Thymus (tissue), 11 donors: Measurements from ENCODE around the gene MADD. TPM values are rescaled to one million over a fixed set of nuclear protein-coding genes. Genes with fewer than 3 reads are reported as not detected.

Experiments used
- DNase-seq, 9 donors: peaks; one replicate each; pipeline ENCODE4 v3.0.0-alpha.2; 2013; ENCODE audit warnings: low spot score in 9 of 9, low read depth in 6 of 9, missing footprints in 1 of 9
- H3K27ac ChIP-seq, 2 donors: one replicate each; pipeline ENCODE4 v1.5.1; 2013; ENCODE audit warnings: control low read depth in 1 of 2, low read depth in 1 of 2, low read length in 1 of 2, mild to moderate bottlenecking in 1 of 2, moderate library complexity in 1 of 2
- H3K27me3 ChIP-seq, 2 donors: one replicate each; pipeline ENCODE4 v1.5.1; 2013; ENCODE audit warnings: low read length in 1 of 2; ENCODE audit not compliant: control insufficient read depth in 2 of 2, insufficient read depth in 1 of 2
- H3K36me3 ChIP-seq, 2 donors: one replicate each; pipeline ENCODE4 v1.5.1; 2013; ENCODE audit warnings: low read length in 1 of 2, mild to moderate bottlenecking in 1 of 2, moderate library complexity in 1 of 2; ENCODE audit not compliant: control insufficient read depth in 2 of 2, insufficient read depth in 2 of 2
- H3K4me1 ChIP-seq, 2 donors: one replicate each; pipeline ENCODE4 v1.5.1; 2013; ENCODE audit warnings: low read length in 2 of 2; ENCODE audit not compliant: control insufficient read depth in 2 of 2, insufficient read depth in 2 of 2
- H3K4me3 ChIP-seq, 2 donors: one replicate each; pipeline ENCODE4 v1.5.1; 2013; ENCODE audit warnings: low read length in 2 of 2, control low read depth in 1 of 2, mild to moderate bottlenecking in 1 of 2
- H3K9me3 ChIP-seq, 2 donors: one replicate each; pipeline ENCODE4 v1.5.1; 2013; ENCODE audit warnings: low read length in 1 of 2, mild to moderate bottlenecking in 1 of 2; ENCODE audit not compliant: control insufficient read depth in 2 of 2, insufficient read depth in 1 of 2
- WGBS: extraction: QIAGEN DNeasy Blood & Tissue Kit; methylation state at CpG from one replicate; pipeline ENCODE4 v1.1.7; 2013; 5-methylcytosine and 5-hydroxymethylcytosine counted together
- polyA plus RNA-seq: library from polyadenylated mRNA; stranded (reverse); fragments of 200-250 nt; gene quantifications from one replicate; pipeline ENCODE4 v1.2.3, GENCODE V29; 2013
- total RNA-seq: library from RNA; stranded (reverse); fragments of 120-200 nt; gene quantifications from one replicate; pipeline ENCODE4 v1.2.4, GENCODE V29; 2013
- donor health status: healthy.

MADD gene
- total and polyA plus RNA-seq, 2 donors = 17.0 to 26.0 TPM

DNA sequence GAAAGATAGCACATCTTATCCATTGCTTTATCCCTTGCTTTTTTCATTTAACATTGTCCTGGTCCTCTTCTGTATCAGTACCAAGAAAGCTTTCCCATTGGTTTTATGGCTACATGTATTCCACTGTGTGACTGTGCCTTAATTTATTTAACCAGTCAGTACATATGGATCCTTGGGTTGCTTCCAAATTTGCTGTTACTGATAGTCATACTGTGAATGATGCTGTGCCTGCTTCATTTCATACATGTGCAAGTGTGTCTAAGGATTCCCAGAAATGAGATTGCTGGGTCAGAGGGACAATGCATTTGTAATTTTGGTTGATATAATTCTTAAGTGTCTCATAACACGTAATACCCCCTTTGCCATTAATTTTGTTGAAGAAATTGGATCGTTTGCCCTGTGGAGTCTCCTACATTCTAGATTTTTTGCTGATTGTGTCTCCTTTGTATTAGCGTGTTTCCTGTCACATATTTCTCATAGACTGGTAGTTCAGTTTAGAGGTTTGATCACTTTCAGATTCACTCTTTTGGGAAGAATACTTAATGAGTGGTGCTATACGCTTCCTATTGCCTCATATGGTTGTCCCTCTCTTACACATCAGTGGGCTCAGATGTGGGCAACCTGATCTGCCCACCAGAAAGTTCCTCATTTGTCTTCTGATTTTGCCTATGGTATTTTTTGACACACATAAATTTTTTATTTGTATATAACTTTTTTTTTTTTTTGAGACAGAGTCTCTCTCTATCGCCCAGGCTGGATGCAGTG lies 47.3 kb downstream of the MADD start:
- no peak overlapping the region for H3K27ac ChIP-seq
- WGBS = 95% methylated on average over 5 of the region's 5 CpGs
- no peak for DNase-seq
- no peaks in the 10 kb centered on the region for H3K27me3 ChIP-seq
- no peak overlapping the region for H3K4me3 ChIP-seq
- no peaks in the 10 kb centered on the region for H3K9me3 ChIP-seq
- peaks cover 62 to 63% of the 10 kb centered on the region in 2 donors for H3K36me3 ChIP-seq
- H3K4me1 ChIP-seq = no peaks in the 10 kb centered on the region

DNA sequence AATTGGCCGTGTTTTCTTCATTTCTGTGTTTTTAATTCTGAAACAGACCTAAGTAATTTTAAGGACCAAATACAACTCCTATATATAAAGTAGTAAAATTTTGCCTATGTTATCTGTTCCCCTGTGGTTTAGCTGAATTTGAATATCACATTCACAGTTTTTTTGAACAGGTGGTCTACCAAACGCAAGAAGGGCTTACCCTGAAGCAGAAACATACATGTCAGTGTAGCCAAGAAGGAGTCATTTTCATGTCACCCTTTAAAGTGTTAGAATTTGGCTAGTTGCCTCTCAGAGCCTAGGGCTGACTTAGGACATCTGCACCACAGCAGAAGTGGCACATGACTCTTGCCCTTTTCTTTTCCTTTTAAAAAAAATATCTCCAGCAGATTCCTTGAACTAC lies 48.2 kb downstream of the MADD start:
- Histone ChIP-seq H3K27me3 (no peaks in the 10 kb centered on the region), H3K36me3 (peaks cover 57 to 59% of the 10 kb centered on the region in 2 donors), H3K4me3 (no peak overlapping the region), H3K9me3 (no peaks in the 10 kb centered on the region), H3K27ac (no peak overlapping the region), H3K4me1 (no peaks in the 10 kb centered on the region)
- no peak for DNase-seq
- 99% methylated on average over 2 of the region's 2 CpGs for WGBS

DNA sequence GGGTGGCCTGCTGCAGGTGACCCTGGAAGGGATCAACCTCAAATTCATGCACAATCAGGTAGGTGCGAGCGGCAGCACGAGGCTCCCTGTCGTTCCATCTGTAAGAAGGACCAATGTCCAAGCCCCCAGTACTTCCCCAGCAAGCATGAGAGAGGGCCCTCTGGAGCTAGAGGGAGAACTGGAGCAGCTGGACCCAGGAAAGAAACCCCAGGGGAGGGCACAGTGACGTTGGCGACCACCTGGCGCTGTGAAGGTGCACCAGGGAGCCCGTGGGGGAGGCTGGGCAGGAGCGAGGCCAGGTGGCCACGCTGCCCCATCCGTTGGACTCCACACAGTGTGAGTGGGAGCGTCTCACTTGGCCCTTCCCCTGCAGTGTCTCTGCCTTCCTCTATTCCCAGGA lies 54.6 kb downstream of the MADD start:
- WGBS = 98% methylated on average over 12 of the region's 12 CpGs
- peaks cover 19 to 55% of the 10 kb centered on the region in 2 donors for H3K36me3 ChIP-seq

DNA sequence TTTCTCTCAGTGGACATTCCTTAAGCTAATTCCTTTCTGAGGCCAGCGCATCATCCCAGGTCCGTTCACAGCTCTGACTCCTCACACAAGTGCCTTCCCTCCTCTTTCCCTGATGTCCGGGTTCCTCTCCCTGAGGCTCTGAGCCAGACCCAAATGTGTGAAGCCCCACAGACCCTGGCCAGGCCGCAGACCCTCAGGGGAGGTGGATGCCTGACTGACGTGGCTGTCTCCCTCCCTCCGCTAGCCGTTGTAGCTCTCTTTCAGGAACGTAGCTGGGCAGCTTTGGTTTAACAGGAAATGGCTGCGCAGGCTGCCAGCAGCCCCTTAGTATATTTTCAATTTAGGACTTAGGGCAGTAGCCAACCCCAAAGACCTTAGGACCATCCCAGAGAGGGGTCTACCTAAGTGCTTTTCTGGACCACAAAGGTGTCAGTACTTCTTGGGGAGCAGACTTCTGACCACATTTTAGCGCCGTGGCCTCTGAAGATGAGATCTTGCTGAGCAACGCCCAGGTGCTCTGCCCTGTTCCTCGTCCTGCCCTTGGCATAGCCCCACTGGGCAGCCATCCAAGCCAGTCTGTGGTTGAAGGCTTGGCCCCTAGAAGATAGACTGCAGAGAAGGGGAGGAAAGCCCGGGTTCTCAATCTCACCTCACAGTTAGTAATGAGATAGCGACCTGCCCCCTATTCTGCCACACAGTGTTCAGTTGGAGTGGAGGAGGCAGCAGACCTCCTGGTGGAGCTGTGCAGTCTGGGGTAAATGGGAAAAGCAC lies 55.5 kb downstream of the MADD start:
- Histone ChIP-seq H3K27me3 (no peaks in the 10 kb centered on the region), H3K4me3 (no peak overlapping the region), H3K4me1 (peaks cover 0 to 10% of the 10 kb centered on the region in 2 donors), H3K9me3 (no peaks in the 10 kb centered on the region), H3K27ac (no peak overlapping the region), H3K36me3 (peaks cover 25 to 56% of the 10 kb centered on the region in 2 donors)
- no peak for DNase-seq
- WGBS = 59% methylated on average over 15 of the region's 15 CpGs

More for the DNA sequence above, 54.6 kb downstream of the MADD start:
- no peak for DNase-seq
- Histone ChIP-seq H3K4me3 (no peak overlapping the region), H3K27me3 (no peaks in the 10 kb centered on the region), H3K27ac (no peak overlapping the region), H3K9me3 (no peaks in the 10 kb centered on the region), H3K4me1 (peaks cover 0 to 4% of the 10 kb centered on the region in 2 donors)

DNA sequence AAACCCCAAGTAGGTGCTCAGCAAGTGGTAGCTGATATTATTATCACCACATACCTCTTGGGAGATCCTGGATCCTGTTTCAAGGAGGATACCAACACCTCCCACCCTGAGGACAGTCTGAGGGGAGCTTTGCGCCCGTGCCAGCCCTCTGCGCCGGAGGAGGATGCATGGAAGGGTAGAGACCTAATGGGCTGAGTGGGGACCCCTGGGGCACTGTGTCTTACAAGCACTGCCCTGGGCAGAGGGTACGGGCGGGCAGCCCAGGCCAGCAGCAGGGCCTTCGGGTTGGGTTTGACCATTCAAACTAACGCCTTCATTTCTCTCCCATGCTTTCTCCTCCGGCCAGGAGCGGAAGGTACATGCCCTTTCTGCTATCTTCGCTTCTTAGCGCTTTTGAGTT lies 56.3 kb downstream of the MADD start:
- Histone ChIP-seq H3K27ac (no peak overlapping the region), H3K27me3 (no peaks in the 10 kb centered on the region), H3K4me1 (peaks cover 0 to 10% of the 10 kb centered on the region in 2 donors), H3K9me3 (no peaks in the 10 kb centered on the region), H3K4me3 (no peak overlapping the region), H3K36me3 (peaks cover 21 to 52% of the 10 kb centered on the region in 2 donors)
- no peak for DNase-seq
- WGBS = 99% methylated on average over 12 of the region's 12 CpGs

DNA sequence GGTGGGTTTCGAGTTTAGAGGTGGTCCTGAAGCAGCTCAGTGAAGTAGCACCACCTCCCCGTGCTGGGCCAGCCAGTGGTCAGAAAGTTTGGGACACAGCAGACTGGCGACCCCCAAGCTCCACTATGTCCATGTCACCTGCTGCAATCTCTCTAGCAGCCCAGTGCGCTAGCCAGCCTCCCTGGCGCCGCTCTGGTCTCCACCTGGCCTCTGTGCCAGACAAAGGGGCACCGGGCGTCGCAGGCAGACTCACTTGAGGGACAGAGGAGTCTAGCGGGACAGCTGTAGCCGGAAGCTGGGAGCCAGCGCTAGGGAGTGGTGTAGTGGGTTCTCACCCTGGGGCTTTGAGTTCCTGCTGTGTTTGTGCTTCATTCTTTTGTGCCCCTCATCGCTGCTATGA lies 57.1 kb downstream of the MADD start:
- Histone ChIP-seq H3K4me1 (peaks cover 0 to 10% of the 10 kb centered on the region in 2 donors), H3K9me3 (no peaks in the 10 kb centered on the region), H3K27me3 (no peaks in the 10 kb centered on the region), H3K4me3 (no peak overlapping the region), H3K27ac (no peak overlapping the region), H3K36me3 (peaks cover 13 to 45% of the 10 kb centered on the region in 2 donors)
- no peak for DNase-seq
- 98% methylated on average over 13 of the region's 13 CpGs for WGBS

DNA sequence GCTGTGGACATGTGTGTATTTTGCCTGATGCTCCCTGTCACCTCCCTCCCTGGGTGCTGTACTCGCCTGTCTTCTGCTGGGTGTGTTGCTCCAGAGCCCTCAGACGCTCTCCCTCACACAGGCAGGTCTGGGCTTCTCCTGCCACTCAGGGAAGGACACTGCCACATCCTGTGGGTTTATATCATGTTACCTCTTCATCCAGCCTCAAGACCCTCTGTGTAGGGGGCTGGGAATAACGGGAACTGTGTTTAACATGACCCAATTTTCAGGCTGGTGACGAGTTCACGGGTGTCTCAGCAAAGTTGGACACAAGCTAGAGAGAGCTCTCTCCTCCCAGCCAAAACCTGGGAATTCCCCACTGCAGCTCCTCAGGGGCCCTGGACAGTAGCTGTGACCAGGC lies 58.0 kb downstream of the MADD start:
- peaks cover 9 to 44% of the 10 kb centered on the region in 2 donors for H3K36me3 ChIP-seq
- H3K4me3 ChIP-seq = no peak overlapping the region
- H3K27me3 ChIP-seq = no peaks in the 10 kb centered on the region
- H3K4me1 ChIP-seq = peaks cover 0 to 10% of the 10 kb centered on the region in 2 donors
- no peaks in the 10 kb centered on the region for H3K9me3 ChIP-seq
- DNase-seq = no peak
- no peak overlapping the region for H3K27ac ChIP-seq
- 97% methylated on average over 5 of the region's 5 CpGs for whole genome bisulfite sequencing

DNA sequence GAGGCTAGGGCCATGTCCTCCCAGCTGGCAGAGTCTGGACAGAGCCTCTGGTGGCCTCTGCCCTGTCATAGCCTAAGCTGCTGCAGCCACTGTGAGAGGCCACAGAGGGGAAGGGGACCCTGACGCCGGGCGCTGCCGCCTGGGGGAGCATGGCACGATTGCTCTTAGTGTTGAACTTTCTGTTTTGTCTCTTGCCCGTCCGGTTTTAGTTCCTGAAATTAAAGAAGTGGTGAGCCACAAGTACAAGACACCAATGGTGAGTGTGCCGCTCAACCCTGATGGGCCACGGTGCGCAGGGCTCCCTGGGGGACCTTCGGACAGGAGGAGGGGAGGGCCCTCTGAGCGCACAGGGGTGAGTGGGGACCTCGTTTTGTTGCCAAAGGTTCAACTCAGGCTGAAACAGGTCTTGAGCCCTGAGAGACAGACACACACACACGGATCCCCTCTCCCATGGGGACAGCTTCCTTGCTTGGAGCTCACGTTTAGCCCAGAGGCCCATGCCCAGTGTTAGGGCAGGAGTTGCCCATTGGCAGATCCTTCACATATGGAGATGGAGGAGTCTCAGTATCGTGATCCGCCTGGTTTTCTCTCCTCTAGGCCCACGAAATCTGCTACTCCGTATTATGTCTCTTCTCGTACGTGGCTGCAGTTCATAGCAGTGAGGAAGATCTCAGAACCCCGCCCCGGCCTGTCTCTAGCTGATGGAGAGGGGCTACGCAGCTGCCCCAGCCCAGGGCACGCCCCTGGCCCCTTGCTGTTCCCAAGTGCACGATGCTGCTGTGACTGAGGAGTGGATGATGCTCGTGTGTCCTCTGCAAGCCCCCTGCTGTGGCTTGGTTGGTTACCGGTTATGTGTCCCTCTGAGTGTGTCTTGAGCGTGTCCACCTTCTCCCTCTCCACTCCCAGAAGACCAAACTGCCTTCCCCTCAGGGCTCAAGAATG lies 58.8 kb downstream of the MADD start:
- 96% methylated on average over 29 of the region's 29 CpGs for WGBS
- H3K4me3 ChIP-seq = no peak overlapping the region
- DNase-seq = no peak
- peaks cover under 1 to 13% of the 10 kb centered on the region in 2 donors for H3K4me1 ChIP-seq
- no peak overlapping the region for H3K27ac ChIP-seq
- no peaks in the 10 kb centered on the region for H3K9me3 ChIP-seq
- H3K36me3 ChIP-seq = peaks cover 9 to 44% of the 10 kb centered on the region in 2 donors
- H3K27me3 ChIP-seq = no peaks in the 10 kb centered on the region
